GM19395 (cell line): ENCODE data around the gene ILKAP.

ENCODE experiments used
- ATAC-seq: cut with Tn5 transposase; IDR thresholded peaks from one replicate; pipeline ENCODE4 v1.9.1; 2021; ENCODE audit warnings: mild to moderate bottlenecking, moderate library complexity; ENCODE audit not compliant: unreplicated experiment

Gene ILKAP

GRCh38 chr2:238237431-238238135 is 34.1 kb upstream of the ILKAP start:
- ATAC-seq: no peak

GRCh38 chr2:238236571-238236970 is 33.1 kb upstream of the ILKAP start:
- ATAC-seq: no peak

- no peak for ATAC-seq
Measured at GRCh38 chr2:238235856-238236255, 32.4 kb upstream of the ILKAP start.

GRCh38 chr2:238235331-238235732 is 31.8 kb upstream of the ILKAP start:
- ATAC-seq: no peak

GRCh38 chr2:238233625-238234024 is 30.1 kb upstream of the ILKAP start:
- ATAC-seq: no peak

- ATAC-seq: no peak
Measured at GRCh38 chr2:238231809-238232208, 28.3 kb upstream of the ILKAP start.

- ATAC-seq: peak; percentile 79
Measured at GRCh38 chr2:238231251-238231793, 27.8 kb upstream of the ILKAP start.

GRCh38 chr2:238230699-238231098 is 27.2 kb upstream of the ILKAP start:
- ATAC-seq: no peak

- ATAC-seq: no peak
Measured at GRCh38 chr2:238228700-238229099, 25.2 kb upstream of the ILKAP start.

- ATAC-seq: no peak
Measured at GRCh38 chr2:238227587-238228032, 24.1 kb upstream of the ILKAP start.

GRCh38 chr2:238226698-238227586 is 23.4 kb upstream of the ILKAP start:
- no peak for ATAC-seq

- no peak for ATAC-seq
Measured at GRCh38 chr2:238225911-238226697, 22.6 kb upstream of the ILKAP start.

- ATAC-seq: no peak
Measured at GRCh38 chr2:238225121-238225520, 21.6 kb upstream of the ILKAP start.

- ATAC-seq: no peak
Measured at GRCh38 chr2:238224356-238225035, 21.0 kb upstream of the ILKAP start.

- no peak for ATAC-seq
Measured at GRCh38 chr2:238220892-238221521, 17.5 kb upstream of the ILKAP start.

GRCh38 chr2:238220274-238220891 is 16.9 kb upstream of the ILKAP start:
- ATAC-seq: no peak

- no peak for ATAC-seq
Measured at GRCh38 chr2:238216651-238217184, 13.2 kb upstream of the ILKAP start.

GRCh38 chr2:238207006-238207405 is 3.5 kb upstream of the ILKAP start:
- no peak for ATAC-seq

GRCh38 chr2:238203973-238204683 is 633 bp upstream of the ILKAP start:
- ATAC-seq: peak; percentile 22
